OCI-LY1 (cell line): ENCODE measurements around the gene FRMD3.

Experiments
- CTCF ChIP-seq: fragments of 200-600 bp; sonication (generic), shearing (Covaris generic); IDR thresholded peaks from 2 replicates; pipeline ENCODE4 v1.5.1; 2017; ENCODE audit warnings: mild to moderate bottlenecking, antibody characterized with exemption, low read length, moderate library complexity, mixed read lengths
- EZH2 ChIP-seq: fragments of 200-600 bp; sonication (generic), shearing (Covaris generic); IDR thresholded peaks from 2 replicates; pipeline ENCODE4 v1.8.0; 2017; ENCODE audit warnings: borderline replicate concordance, mixed run types, mild to moderate bottlenecking, antibody characterized with exemption, low read length, moderate library complexity, mixed read lengths

DNA sequence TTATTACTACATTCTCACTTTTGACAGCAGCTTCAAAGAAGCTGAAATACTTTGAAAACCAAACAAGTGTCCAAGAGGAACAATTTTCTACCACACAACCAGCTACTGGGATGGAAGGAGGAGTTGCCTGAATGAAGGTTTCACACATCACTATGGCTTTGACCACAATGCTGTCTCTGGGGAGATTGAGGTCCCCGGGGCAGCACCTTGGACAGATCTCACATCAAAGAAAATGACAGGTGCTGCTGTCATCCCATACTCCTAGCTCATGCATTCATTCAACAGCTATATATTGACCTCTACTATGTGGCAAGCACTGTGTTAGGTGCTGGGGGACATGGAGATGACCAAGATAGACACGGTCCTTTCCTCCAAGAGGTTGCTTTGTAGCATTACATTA lies 242.1 kb downstream of the FRMD3 start:
- TF ChIP-seq CTCF (no peak), EZH2 (no peak)
